ENCODE results near the gene COL16A1. TPM values are rescaled to one million over a fixed set of nuclear protein-coding genes. Genes with fewer than 3 reads are reported as not detected.
A peak's percentile ranks its signal among the peaks of the same experiment; 100 is the strongest.

The COL16A1 gene
- total RNA-seq, 1 donor from 2014 or later, result 121 TPM

DNA sequence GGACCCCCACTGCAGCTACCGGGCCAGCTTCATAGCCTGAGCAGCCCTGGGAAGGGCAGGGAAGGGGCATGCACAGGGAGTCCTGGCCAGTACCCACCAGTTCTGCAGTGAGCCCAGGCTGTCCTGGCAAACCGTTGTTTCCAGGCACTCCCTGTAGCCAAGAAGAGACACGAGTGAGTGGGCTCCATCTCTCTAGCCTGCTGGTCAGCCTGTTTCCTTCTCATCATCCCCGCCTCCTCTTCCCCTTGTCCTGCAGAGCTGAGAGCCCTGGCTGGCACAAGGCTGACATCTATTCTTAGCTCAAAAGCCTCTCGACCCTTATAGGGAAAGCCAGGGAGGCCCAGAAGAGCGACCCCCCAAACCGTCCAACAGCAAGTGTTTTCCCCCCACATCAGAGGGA lies 28.7 kb downstream of the COL16A1 start:
- H3K4me3 ChIP-seq (ENCODE audit: low read depth, low read length), result no peak overlapping the region
- peak; percentile 36 for FAIRE-seq
- peaks cover 15% of the 10 kb centered on the region for H3K36me3 ChIP-seq (ENCODE audit: control insufficient read depth, insufficient read depth, low read length)
- TF ChIP-seq, protein P1, sequence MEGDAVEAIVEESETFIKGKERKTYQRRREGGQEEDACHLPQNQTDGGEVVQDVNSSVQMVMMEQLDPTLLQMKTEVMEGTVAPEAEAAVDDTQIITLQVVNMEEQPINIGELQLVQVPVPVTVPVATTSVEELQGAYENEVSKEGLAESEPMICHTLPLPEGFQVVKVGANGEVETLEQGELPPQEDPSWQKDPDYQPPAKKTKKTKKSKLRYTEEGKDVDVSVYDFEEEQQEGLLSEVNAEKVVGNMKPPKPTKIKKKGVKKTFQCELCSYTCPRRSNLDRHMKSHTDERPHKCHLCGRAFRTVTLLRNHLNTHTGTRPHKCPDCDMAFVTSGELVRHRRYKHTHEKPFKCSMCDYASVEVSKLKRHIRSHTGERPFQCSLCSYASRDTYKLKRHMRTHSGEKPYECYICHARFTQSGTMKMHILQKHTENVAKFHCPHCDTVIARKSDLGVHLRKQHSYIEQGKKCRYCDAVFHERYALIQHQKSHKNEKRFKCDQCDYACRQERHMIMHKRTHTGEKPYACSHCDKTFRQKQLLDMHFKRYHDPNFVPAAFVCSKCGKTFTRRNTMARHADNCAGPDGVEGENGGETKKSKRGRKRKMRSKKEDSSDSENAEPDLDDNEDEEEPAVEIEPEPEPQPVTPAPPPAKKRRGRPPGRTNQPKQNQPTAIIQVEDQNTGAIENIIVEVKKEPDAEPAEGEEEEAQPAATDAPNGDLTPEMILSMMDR (IDR thresholded peaks at IDR 0.05; ENCODE audit: insufficient read depth, low read length, severe bottlenecking), result no peak
- H3K27me3 ChIP-seq (ENCODE audit: control insufficient read depth, insufficient read depth, low read length), result no peaks in the 10 kb centered on the region
- DNase-seq (ENCODE audit: low read depth), result no peak

DNA sequence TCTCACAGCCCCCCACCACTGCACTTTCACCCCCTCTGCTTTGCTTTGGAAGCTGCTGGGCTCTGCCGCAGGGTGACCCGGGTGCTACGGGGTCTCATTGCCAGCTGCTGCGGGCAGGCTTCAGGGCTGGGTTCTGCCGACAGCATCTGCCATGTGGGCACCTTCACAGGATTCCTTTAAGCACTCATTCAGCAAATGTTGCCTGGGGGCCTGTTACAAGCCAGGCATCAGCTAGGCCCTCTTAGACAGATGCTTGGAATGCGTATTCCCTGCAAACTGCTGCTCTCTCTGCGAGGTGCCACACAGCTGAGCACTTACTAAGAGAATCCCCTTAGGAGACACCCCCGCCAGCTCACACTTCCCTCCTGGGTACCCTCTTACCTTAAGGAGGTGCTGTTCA lies 29.2 kb downstream of the COL16A1 start:
- TF ChIP-seq, protein P1 (IDR thresholded peaks at IDR 0.05; ENCODE audit: insufficient read depth, low read length, severe bottlenecking), result no peak
- H3K36me3 ChIP-seq (ENCODE audit: control insufficient read depth, insufficient read depth, low read length), result peaks cover 14% of the 10 kb centered on the region
- H3K4me3 ChIP-seq (ENCODE audit: low read depth, low read length), result no peak overlapping the region
- no peak for DNase-seq (ENCODE audit: low read depth)
- no peak for FAIRE-seq
- H3K27me3 ChIP-seq (ENCODE audit: control insufficient read depth, insufficient read depth, low read length), result no peaks in the 10 kb centered on the region

GRCh38 chr1:31673433-31673832 lies 30.4 kb downstream of the COL16A1 start:
- TF ChIP-seq, protein P1 (IDR thresholded peaks at IDR 0.05; ENCODE audit: insufficient read depth, low read length, severe bottlenecking), result no peak
- no peak for FAIRE-seq
- H3K36me3 ChIP-seq (ENCODE audit: control insufficient read depth, insufficient read depth, low read length), result peaks cover 13% of the 10 kb centered on the region

DNA sequence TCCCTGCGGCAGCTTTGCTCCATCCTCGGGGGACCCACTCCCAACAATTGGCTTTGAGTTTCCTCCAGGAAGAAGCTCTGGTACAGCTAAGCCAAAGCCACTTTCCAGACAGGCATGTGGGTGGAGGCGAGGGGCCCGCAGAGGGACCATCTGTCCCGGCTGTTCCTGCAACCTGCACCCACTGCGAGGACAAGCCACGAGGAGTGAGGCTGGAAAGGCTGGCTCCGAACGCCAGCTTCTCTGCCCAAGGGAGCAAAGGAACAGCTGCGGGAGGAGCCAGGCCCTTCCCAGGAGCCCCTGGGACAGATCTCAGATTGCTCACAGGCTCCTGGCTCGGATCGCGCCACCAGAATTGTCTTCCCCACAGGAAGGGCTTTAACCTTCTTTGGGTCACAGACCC lies 30.8 kb downstream of the COL16A1 start:
- DNase-seq (ENCODE audit: low read depth) (no peak), FAIRE-seq (no peak)
- TF ChIP-seq, protein P1 (IDR thresholded peaks at IDR 0.05; ENCODE audit: insufficient read depth, low read length, severe bottlenecking), result no peak
- no peaks in the 10 kb centered on the region for H3K27me3 ChIP-seq (ENCODE audit: control insufficient read depth, insufficient read depth, low read length)
- H3K4me3 ChIP-seq (ENCODE audit: low read depth, low read length), result no peak overlapping the region
- peaks cover 13% of the 10 kb centered on the region for H3K36me3 ChIP-seq (ENCODE audit: control insufficient read depth, insufficient read depth, low read length)

More at GRCh38 chr1:31673433-31673832, 30.4 kb downstream of the COL16A1 start:
- Histone ChIP-seq H3K4me3 (ENCODE audit: low read depth, low read length) (no peak overlapping the region), H3K27me3 (ENCODE audit: control insufficient read depth, insufficient read depth, low read length) (no peaks in the 10 kb centered on the region)
- no peak for DNase-seq (ENCODE audit: low read depth)

- no peak for FAIRE-seq
- DNase-seq (ENCODE audit: low read depth), result no peak
- TF ChIP-seq, protein P1 (IDR thresholded peaks at IDR 0.05; ENCODE audit: insufficient read depth, low read length, severe bottlenecking), result no peak
- Histone ChIP-seq H3K36me3 (ENCODE audit: control insufficient read depth, insufficient read depth, low read length) (peaks cover 9% of the 10 kb centered on the region), H3K4me3 (ENCODE audit: low read depth, low read length) (no peak overlapping the region), H3K27me3 (ENCODE audit: control insufficient read depth, insufficient read depth, low read length) (no peaks in the 10 kb centered on the region)
Measured at GRCh38 chr1:31671561-31672201, 32.1 kb downstream of the COL16A1 start.

- TF ChIP-seq, protein P1 (IDR thresholded peaks at IDR 0.05; ENCODE audit: insufficient read depth, low read length, severe bottlenecking), result no peak
- Histone ChIP-seq H3K36me3 (ENCODE audit: control insufficient read depth, insufficient read depth, low read length) (peaks cover 9% of the 10 kb centered on the region), H3K27me3 (ENCODE audit: control insufficient read depth, insufficient read depth, low read length) (no peaks in the 10 kb centered on the region), H3K4me3 (ENCODE audit: low read depth, low read length) (no peak overlapping the region)
- FAIRE-seq (no peak), DNase-seq (ENCODE audit: low read depth) (no peak)
Measured at GRCh38 chr1:31671147-31671546, 32.7 kb downstream of the COL16A1 start.
